Large intestine (tissue), 1 donor: Measurements from ENCODE around the gene ALG1L2. TPM values are rescaled to one million over a fixed set of nuclear protein-coding genes. Genes with fewer than 3 reads are reported as not detected.

Experiments
- polyA plus RNA-seq: library from polyadenylated mRNA; unstranded; fragments of 120-200 nt; gene quantifications from one replicate; pipeline ENCODE4 v1.2.1, GENCODE V29; 2013

ALG1L2 gene
- polyA plus RNA-seq, 1 donor, result 0.91 TPM

Other genes with a start within 250 kb of the ALG1L2 start
- gene TMCC1, start 188.1 kb upstream of the ALG1L2 start, polyA plus RNA-seq, result 16.8 TPM
- gene TRH, start 107.1 kb upstream of the ALG1L2 start, polyA plus RNA-seq, result 0.16 TPM